Measurements from ENCODE around the gene ANKFN1. TPM values are rescaled to one million over a fixed set of nuclear protein-coding genes. Genes with fewer than 3 reads are reported as not detected.

ANKFN1 gene
- total RNA-seq, 2 donors from 2014 or later = 0.26 to 0.33 TPM

DNA sequence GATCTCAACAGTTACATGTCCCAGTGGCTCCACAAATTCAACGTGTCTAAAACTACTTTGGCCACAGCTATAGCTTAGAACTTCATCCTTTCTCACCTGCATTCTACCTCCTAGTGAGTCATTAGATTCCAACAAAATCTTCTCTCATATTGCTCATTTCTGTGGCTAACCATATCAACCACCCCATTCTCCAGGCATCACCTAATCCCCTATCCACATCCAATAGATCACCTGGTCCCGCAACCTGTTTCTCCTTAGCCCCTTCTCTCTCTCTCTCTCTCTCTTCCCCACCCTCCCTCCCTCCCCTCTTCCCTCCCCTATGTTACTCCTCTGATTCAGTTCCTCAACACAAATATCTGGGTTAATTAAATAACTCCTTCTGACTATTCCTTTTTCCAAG lies 64.6 kb downstream of the ANKFN1 start:
- DNase-seq = no peak

DNA sequence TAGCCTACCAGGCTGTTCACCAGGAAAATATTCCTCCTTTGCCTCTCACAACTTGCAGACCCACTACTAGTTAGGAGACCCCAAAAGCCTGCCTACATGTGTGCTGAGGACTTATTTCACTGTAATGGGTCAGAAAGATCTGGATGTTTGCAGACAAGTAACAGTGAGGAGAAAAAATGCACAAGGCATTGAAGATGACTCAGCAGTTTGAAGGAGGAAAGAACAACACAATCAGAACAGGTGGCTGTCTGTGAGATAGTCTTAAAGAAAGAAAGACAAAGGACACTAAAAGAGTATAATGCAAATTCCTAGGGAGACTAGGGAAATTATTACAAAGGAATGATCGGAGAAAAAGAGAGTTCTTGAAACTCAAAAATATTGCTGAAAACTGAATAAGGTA lies 69.0 kb downstream of the ANKFN1 start:
- no peak overlapping the region for H3K4me3 ChIP-seq
- ATAC-seq (no peak), DNase-seq (no peak)
- H3K27ac ChIP-seq = no peak overlapping the region
- H3K9me3 ChIP-seq = no peaks in the 10 kb centered on the region
- intact Hi-C loops (cut with DNase I) = no loop called here
- H3K36me3 ChIP-seq (replicated peaks in 1 of 2; ENCODE audit: insufficient read depth in 1 of 2, low read depth in 2 of 2) = no peaks in the 10 kb centered on the region
- H3K27me3 ChIP-seq = no peaks in the 10 kb centered on the region
- WGBS, 2 donors = 83 to 91% methylated on average over 1 of the region's 1 CpG
- H3K4me1 ChIP-seq = no peaks in the 10 kb centered on the region
- TF ChIP-seq POLR2A (IDR thresholded peaks at IDR 0.05) = no peak
- TF ChIP-seq, protein P1, sequence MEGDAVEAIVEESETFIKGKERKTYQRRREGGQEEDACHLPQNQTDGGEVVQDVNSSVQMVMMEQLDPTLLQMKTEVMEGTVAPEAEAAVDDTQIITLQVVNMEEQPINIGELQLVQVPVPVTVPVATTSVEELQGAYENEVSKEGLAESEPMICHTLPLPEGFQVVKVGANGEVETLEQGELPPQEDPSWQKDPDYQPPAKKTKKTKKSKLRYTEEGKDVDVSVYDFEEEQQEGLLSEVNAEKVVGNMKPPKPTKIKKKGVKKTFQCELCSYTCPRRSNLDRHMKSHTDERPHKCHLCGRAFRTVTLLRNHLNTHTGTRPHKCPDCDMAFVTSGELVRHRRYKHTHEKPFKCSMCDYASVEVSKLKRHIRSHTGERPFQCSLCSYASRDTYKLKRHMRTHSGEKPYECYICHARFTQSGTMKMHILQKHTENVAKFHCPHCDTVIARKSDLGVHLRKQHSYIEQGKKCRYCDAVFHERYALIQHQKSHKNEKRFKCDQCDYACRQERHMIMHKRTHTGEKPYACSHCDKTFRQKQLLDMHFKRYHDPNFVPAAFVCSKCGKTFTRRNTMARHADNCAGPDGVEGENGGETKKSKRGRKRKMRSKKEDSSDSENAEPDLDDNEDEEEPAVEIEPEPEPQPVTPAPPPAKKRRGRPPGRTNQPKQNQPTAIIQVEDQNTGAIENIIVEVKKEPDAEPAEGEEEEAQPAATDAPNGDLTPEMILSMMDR (IDR thresholded peaks at IDR 0.05) = no peak

More for the DNA sequence above, 64.6 kb downstream of the ANKFN1 start:
- ATAC-seq = no peak
- Histone ChIP-seq H3K9me3 (no peaks in the 10 kb centered on the region), H3K36me3 (replicated peaks in 1 of 2; ENCODE audit: insufficient read depth in 1 of 2, low read depth in 2 of 2) (no peaks in the 10 kb centered on the region), H3K4me3 (no peak overlapping the region), H3K27ac (no peak overlapping the region), H3K4me1 (no peaks in the 10 kb centered on the region), H3K27me3 (no peaks in the 10 kb centered on the region)
- no peak for TF ChIP-seq POLR2A (IDR thresholded peaks at IDR 0.05)
- TF ChIP-seq, protein P1 (IDR thresholded peaks at IDR 0.05) = no peak
- WGBS, 2 donors = 49 to 74% methylated on average over 2 of the region's 2 CpGs
- intact Hi-C loops (cut with DNase I) = no loop called here

DNA sequence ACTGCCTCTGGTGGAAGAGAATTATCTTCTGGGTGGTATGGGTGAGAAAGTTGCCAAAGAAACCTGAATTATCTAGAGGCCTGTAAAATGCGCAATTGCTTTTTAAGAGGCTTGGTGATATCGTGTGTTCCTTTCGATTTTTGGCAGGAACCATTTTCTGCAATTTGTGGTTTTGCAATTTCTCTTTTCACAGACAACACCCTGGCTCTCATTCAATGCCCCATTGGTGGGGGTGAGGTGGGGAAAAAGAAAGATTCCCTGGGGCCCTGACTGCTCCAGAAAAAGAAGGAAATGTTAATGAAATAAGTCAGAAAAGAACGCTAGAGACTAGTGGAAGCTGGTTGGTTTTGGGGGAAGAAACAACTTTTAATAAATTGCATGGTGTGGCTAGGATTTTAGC lies 77.4 kb downstream of the ANKFN1 start:
- 51 to 64% methylated on average over 4 of the region's 4 CpGs for WGBS, 2 donors
- H3K9me3 ChIP-seq = no peaks in the 10 kb centered on the region
- no peak overlapping the region for H3K27ac ChIP-seq
- H3K4me3 ChIP-seq = no peak overlapping the region
- intact Hi-C loops (cut with DNase I) = no loop called here
- no peaks in the 10 kb centered on the region for H3K36me3 ChIP-seq (replicated peaks in 1 of 2; ENCODE audit: insufficient read depth in 1 of 2, low read depth in 2 of 2)
- no peaks in the 10 kb centered on the region for H3K4me1 ChIP-seq
- ATAC-seq (no peak), DNase-seq (peak in 1 of 4 donors; percentile 7)
- no peaks in the 10 kb centered on the region for H3K27me3 ChIP-seq
- TF ChIP-seq, protein P1 (IDR thresholded peaks at IDR 0.05) = no peak
- TF ChIP-seq POLR2A (IDR thresholded peaks at IDR 0.05) = no peak

DNA sequence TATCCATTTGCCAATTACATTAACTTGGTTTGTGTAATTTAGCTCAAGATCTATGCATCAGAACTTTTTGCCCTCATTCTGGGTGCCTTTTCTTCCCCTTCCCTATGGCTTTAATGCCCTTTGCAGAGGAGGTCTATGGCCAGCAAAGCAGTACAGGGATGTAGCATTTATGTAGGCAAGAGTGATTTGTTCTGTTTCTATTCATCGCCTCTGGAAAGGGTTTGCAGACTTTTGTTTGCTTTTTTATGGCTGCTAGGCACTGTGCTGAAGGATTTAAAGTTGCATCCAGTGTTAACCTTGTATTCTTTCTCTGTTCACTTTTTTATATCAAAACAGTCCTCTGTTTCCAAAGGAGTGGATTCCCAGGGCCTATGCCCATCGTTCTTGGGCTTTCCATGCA lies 78.0 kb downstream of the ANKFN1 start:
- 65 to 69% methylated on average over 2 of the region's 2 CpGs for WGBS, 2 donors
- TF ChIP-seq, protein P1 (IDR thresholded peaks at IDR 0.05) = no peak
- TF ChIP-seq POLR2A (IDR thresholded peaks at IDR 0.05) = no peak
- Histone ChIP-seq H3K36me3 (replicated peaks in 1 of 2; ENCODE audit: insufficient read depth in 1 of 2, low read depth in 2 of 2) (no peaks in the 10 kb centered on the region), H3K9me3 (no peaks in the 10 kb centered on the region), H3K27me3 (no peaks in the 10 kb centered on the region), H3K4me3 (no peak overlapping the region), H3K4me1 (no peaks in the 10 kb centered on the region), H3K27ac (no peak overlapping the region)
- intact Hi-C loops (cut with DNase I) = no loop called here
- no peak for ATAC-seq
- no peak for DNase-seq

DNA sequence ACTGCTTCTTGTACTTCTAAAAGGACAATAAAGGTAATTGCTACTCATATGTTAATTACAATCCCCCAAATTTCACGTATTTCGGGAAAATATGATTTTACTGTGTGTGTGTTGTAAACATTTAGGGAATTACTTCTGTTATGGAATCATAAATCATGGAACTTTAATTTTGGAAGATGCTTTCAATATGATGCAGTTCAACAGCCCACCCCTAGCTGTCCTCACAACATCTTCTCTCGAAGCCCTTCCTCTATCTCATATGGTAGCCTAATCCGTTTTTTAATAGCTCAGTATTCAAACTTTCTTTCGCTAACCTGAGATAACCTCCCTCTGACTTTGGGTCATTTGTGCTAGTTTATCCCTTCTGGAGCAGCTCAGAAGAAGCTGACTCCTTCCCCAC lies 78.4 kb downstream of the ANKFN1 start:
- H3K27ac ChIP-seq = no peak overlapping the region
- no peaks in the 10 kb centered on the region for H3K36me3 ChIP-seq (replicated peaks in 1 of 2; ENCODE audit: insufficient read depth in 1 of 2, low read depth in 2 of 2)
- no peaks in the 10 kb centered on the region for H3K9me3 ChIP-seq
- H3K4me3 ChIP-seq = no peak overlapping the region
- TF ChIP-seq, protein P1 (IDR thresholded peaks at IDR 0.05) = no peak
- TF ChIP-seq POLR2A (IDR thresholded peaks at IDR 0.05) = no peak
- intact Hi-C loops (cut with DNase I) = no loop called here
- ATAC-seq (no peak), DNase-seq (no peak)
- 60 to 61% methylated on average over 5 of the region's 5 CpGs for WGBS, 2 donors
- H3K4me1 ChIP-seq = no peaks in the 10 kb centered on the region
- no peaks in the 10 kb centered on the region for H3K27me3 ChIP-seq

Data from body of pancreas (tissue), 4 donors.